Middle frontal gyrus (tissue), 1 donor: Measurements from ENCODE around the gene ARAP1.

ENCODE experiments used
- DNase-seq: peaks from one replicate; pipeline ENCODE4 v3.0.0-alpha.2; 2015; ENCODE audit warnings: low spot score; ENCODE audit errors: extremely low spot score

ARAP1 gene

DNA sequence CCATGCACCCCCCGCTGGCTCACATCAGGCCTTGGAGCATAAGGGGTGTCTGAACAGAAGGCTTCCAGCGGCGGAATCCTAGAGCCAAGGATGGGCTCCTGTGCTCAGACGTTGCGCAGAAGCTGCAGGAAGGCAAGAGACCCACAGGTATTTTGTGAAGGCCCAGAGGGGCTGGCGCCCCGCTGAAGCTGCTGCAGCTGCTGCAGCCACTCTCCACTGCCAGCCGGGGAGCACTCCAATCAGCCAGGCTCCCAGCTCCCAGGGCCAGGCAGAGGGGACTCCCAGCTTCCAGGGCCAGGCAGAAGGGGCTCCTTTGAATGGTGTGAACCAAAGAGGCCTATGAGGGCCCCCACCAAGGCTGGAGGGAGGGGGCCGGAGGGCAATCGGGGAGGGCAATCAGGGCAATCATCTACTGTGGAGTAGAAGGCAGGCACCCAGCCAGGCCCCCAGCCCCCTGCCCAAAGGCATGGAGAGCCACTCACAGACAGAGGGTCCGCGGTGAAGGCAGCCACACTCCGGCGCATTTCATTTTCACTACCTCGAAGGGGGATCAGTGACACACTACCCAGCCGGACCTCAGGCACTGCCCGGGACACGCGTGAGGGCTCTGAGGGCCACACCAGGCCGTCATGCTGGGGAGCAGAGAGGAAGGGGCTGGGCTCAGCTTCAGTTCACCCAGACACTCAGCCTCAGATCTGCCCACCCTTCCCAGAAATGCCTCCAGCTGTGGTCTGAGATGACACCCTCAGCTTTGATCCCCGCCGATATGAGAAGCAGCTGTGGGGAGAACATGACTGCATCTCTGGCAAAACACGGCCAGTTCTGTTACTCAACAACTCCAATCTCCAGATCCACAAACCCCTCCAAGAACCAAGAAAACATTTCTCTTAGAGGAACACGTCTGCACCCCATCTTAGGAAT lies 66.4 kb downstream of the ARAP1 start:
- DNase-seq = no peak

GRCh38 chr11:72684236-72684912 lies 67.8 kb downstream of the ARAP1 start:
- no peak for DNase-seq

- no peak for DNase-seq
These were observed 68.4 kb downstream of the ARAP1 start for GRCh38 chr11:72683782-72684200.

- DNase-seq = no peak
These were observed 69.4 kb downstream of the ARAP1 start for GRCh38 chr11:72682858-72683243.

GRCh38 chr11:72682238-72682857 lies 69.9 kb downstream of the ARAP1 start:
- DNase-seq = no peak

DNA sequence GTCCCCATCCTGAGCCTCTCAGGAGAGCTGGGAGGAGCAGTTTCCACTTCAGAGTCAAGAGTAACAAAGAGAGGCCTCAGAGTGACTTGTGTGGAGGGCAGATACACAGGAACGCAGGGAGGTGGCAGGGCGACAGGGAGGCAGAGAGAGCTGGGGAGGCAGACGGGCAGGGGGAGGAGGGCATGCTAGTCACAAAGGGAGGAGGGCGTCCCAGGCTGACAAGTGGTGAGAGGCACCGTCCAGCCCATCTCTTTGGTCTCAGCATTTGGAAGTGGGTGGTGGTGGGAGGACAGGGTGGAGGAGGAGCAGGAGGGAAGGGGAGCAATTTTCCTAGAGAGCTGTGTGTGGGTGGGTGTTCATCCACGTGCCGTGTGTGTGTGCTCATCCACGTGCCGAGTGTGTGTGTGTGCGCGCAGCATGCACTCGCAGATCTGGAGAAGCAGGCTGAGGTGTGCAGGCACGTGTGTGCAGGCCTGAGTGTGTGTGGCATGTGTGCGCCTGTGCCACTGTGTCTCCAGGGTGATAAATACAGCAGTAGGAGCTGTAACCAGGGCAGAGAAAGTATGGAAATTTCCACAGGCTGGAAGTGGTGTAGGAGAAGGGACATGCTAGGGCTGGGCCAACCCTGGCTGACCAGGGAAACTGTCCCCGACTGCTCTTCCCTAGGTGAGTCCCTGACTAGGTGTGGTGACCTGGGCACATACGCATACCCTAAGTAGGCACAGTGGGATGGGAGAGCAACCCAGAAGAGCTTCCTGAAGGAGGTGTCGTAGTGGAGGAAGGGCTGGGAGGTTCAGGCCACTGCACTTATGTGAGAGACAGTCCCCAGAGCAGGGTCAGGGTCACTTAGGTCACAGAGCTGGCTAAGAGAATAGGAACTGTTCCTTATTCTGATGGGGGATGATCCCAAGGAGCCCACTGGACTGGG lies 70.7 kb downstream of the ARAP1 start:
- no peak for DNase-seq

GRCh38 chr11:72680624-72681158 lies 71.5 kb downstream of the ARAP1 start:
- no peak for DNase-seq

DNA sequence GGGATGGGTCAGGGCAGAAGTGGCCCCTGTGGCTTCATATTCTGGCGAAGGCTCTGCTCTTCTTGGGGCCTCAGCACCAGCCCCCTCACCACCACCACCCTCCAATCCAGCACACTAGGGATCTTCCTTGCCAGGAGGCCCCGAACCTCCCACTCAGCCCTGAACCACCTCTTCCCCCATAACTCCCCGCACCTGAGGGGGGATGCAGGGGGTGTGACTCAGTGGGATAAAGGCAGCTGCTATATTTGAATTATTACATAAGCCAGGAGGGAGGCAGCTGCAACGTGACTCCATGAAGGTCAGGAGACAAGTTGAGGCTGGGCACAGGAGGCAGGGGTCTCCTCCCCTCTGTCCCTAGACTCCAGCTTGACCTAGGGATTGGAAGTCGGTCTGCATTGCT lies 72.3 kb downstream of the ARAP1 start:
- DNase-seq = no peak

- no peak for DNase-seq
These were observed 73.7 kb downstream of the ARAP1 start for GRCh38 chr11:72678524-72678923.

GRCh38 chr11:72676861-72677341 lies 75.3 kb downstream of the ARAP1 start:
- no peak for DNase-seq

DNA sequence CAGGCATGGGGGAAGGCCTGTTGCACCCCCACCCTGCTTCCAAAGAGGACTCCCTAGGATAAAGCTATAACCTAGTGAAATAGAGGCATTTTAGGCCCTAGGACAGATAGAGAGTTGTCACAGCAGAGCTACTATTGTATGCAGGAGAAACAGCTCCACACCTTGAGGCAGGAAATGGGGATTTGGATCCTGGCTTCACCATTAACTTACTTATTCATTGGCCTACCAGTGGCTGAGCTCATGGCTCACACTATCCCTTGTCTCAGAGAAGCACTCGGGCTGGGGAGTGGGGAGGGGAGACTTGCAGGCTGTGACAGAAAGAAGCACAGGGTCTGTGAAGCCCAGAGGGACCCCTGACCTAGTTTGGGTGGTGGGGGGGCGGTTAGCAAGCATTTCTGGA lies 77.0 kb downstream of the ARAP1 start:
- no peak for DNase-seq

DNA sequence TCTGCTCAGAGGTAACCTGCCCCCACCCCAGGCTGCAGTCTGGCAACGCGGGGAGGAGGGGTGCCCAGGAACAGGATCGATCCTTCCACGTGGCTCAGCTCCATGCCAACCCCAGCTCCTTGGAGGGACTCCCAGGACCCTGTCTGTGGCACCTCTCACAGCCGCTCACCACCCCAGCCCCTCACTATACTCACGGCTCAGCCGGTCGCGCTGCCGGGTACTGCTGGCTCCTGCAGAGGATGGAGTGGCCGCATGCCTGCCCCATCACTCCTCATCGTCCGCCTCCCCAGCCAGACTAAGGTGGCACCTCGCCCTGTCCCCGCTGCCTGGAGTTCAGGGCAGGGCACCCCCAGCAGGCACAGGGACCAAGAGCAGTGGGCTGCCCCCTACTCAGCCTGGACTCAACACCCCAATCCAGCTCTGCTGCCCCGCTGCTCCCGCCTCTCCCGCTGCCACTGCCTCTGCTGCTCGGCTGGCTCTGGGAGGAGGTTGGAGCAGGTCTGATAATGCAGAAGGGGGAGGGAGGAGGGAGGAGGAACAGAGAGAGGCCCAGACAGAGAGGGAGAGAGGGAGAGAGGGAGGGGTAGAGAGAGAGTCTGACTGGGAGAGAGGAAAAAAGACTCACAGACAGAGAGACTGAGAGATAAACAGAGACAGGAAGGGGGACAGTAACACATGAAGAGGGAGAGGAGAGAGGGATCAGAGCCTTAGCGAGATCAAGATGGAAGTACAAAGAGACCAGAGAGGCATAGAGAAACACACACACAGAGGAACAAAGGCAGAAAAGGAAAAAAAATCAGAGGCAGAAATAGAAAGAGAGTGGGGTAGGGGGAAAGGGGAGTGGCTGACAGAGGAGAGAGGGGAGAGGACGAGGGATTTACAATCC lies 78.0 kb downstream of the ARAP1 start, which contains the start of gene PDE2A:
Gene PDE2A, minus strand, starts transcription at position 480 of the 886 bp plus-strand sequence. Its CDS starts 215 bp downstream, at position 265.
- DNase-seq = no peak

DNA sequence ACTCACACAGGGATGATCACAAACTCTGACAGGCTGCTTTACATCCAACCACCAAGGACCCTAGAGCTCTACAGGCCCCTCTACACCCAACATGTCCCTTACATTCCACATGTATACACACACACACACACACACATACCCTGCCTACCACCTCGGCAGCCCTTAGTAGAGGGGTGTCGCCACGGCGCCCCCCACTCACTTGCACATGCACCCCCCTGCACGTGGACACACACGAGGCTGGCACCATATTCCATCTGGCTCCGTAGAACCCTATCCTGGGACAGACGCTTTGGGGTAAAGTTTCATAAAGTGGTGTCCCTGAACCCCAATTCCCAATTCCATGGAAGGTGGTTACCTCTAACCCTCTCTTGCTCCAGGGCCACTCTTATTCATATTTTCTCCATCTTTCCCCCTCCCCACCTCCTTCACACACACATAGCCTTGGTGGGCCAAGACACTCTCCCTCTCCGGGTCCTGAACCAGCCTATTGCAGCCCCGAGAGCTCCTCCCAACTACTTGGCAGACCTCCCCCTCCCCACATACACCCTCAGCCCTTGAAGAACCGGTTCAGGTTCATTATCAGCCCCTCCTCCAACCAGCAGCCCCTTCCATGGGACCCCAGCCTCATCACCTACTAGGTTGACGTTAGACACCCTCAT lies 78.8 kb downstream of the ARAP1 start:
- DNase-seq = no peak

DNA sequence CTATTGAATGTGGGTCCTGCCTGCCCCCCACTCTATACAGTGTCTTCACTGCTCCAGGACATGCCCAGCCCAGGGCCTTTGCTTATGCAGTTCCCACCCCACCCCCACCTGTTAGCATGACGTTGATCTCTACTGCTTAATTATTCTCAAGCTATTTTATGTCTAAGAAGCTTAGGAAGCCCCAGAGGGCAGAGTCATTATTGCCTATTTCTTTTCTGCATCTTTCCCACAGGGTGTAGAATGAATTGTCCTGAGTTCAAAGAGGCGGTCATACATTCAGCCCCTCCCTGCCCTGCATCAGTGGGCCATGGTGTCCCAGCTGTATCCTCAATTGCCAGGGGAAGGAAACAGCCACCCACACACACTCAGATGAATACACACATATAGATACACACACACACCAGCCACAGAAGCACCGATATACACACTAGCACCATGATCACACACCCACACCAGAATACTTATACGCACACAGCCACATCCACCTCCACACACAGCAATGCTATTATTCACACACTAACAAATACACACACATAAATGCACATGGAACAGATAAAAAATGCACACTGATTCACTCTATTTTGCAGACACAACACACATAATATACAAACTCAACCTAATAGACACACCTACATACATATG lies 79.5 kb downstream of the ARAP1 start:
- no peak for DNase-seq

DNA sequence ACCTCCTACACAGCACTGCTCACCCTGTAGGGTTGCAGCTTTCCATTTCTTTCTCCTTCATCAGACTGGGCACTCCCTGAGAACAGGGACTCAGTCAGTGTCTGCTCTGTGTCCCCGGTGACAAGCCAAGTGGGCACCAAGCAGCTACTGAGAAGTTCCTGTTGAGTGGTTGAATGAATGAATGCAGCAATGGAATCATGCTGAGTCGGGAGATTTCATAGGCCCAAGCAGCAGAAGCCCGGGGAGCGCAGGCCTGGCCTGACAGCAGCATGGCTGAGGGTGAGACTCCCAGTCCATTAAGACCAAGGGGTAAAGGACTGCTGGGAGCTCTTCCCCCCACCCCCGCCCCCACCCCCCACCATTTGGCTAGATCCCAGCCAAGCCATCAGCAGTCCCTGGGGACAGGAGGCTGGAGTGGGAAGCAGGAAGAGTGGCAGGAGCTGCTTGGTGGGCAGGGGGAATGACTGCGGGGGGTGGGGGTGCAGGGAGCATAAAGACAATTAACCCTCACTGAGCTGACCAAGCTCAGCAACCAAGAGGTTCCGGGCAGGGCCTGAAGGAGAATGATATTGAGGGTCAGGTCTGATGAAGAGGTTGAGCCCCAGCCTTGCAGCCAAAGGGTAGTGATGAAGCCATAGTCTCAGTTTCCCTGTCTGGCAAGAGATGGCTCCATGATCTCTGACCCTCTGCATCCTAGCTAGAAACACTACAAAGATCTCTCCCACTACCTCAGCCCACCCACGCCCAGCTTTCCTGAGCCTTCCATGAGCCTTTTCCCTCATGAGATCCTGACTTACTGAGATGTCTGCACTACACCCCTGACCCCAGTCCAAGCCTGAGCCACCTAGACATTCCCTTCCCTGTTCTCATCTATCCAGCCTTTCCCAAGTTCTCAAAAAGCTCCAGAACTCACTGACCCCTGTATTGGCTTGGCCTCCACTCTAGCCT lies 80.8 kb downstream of the ARAP1 start:
- no peak for DNase-seq

GRCh38 chr11:72670041-72670440 lies 82.2 kb downstream of the ARAP1 start:
- no peak for DNase-seq

DNA sequence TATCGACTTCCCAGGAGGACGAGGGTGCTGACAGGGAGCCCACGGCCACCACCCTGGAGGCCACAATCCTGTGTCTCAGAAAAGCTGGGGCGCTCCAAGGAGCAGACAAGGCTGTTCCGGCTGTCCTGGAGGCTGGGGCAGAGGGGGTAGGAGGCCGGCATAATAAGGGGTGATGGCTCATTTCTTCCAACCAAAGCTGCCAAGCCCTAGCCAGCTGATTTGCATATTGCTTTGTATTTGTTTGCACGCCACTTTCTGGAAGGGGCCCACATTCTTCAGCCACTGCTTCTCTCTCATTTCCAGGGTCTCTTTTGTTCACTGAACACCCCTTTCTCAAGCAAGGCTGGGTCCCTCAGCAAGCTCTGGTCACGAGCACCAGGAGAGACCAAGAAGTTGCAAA lies 82.7 kb downstream of the ARAP1 start:
- no peak for DNase-seq
